SH-SY5Y (cell line): ENCODE data around the gene BCL6.

Experiments
- GATA2 ChIP-seq: IDR thresholded peaks from 2 replicates; pipeline ENCODE4 v1.6.1; 2011; ENCODE audit warnings: mild to moderate bottlenecking, low read depth, low read length
- GATA3 ChIP-seq: IDR thresholded peaks from 2 replicates; pipeline ENCODE4 v1.6.1; 2011; ENCODE audit warnings: low read depth, mild to moderate bottlenecking, low read length, moderate library complexity

DNA sequence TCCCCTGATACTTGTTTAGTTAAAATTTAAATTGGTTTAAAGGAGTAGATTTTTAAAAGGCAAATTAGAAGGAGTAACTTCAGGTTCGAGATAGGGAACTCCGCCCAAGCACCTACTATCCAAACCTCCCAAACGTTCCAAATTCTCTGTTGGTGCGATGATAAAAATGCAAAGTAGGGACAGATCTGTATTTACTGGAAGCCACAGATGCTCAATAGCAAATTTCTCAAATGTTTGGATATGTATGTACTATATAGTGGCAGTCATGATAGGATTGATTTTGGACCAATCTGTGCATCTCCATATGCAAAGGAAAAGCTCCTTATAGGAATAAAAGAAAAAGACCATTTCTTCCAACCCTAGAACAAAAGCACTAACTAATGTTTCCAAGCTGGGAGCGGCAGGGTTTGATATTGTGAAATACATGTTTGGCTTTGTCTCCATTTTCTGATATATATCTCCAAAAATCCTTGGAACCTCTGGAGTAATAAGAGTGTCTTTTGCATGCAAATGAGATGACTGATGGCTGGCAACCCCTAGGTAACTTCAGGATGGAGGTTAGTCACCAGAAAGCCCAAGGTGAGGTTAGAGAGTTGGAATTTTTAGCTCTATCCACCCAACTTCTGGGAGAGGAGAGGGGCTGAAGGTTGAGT lies 58.5 kb downstream of the BCL6 start:
- TF ChIP-seq GATA2, result no peak
- no peak for TF ChIP-seq GATA3
